Smooth muscle cell of trachea (primary cell): ENCODE measurements around the gene ODAD2. TPM values are rescaled to one million over a fixed set of nuclear protein-coding genes. Genes with fewer than 3 reads are reported as not detected.

Source experiments
- total RNA-seq: library from RNA; depleted of rRNA; stranded (reverse); fragments of >200 nt; gene quantifications from 2 replicates; pipeline ENCODE4 v1.2.1, GENCODE V29; 2014

Gene ODAD2, protein sequence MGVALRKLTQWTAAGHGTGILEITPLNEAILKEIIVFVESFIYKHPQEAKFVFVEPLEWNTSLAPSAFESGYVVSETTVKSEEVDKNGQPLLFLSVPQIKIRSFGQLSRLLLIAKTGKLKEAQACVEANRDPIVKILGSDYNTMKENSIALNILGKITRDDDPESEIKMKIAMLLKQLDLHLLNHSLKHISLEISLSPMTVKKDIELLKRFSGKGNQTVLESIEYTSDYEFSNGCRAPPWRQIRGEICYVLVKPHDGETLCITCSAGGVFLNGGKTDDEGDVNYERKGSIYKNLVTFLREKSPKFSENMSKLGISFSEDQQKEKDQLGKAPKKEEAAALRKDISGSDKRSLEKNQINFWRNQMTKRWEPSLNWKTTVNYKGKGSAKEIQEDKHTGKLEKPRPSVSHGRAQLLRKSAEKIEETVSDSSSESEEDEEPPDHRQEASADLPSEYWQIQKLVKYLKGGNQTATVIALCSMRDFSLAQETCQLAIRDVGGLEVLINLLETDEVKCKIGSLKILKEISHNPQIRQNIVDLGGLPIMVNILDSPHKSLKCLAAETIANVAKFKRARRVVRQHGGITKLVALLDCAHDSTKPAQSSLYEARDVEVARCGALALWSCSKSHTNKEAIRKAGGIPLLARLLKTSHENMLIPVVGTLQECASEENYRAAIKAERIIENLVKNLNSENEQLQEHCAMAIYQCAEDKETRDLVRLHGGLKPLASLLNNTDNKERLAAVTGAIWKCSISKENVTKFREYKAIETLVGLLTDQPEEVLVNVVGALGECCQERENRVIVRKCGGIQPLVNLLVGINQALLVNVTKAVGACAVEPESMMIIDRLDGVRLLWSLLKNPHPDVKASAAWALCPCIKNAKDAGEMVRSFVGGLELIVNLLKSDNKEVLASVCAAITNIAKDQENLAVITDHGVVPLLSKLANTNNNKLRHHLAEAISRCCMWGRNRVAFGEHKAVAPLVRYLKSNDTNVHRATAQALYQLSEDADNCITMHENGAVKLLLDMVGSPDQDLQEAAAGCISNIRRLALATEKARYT
- under 0.01 and 0.17 TPM in 2 replicates for total RNA-seq

DNA sequence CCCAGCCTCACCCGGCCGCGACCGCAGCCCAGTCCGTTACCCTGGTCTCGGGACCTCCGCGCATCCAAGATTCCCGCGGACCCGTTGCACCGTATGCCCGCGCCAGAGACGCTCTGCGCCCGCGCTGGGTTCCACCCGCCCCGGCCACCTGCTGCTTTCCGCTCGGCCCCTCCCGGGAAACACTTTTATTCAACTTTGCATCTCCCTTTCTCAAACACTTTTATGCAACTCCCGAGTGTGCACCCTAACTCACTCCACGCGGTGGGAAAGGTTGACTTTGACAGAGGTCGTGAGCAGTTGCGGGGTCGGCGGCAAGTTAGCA, at the start of gene ODAD2:
ODAD2 (minus strand) TSS at position 126 of the 322 bp plus-strand sequence. CDS start 3,937 bp downstream, outside the sequence.

